Neural cell (in vitro differentiated cells): ENCODE results near the gene TM9SF1. TPM values are rescaled to one million over a fixed set of nuclear protein-coding genes. Genes with fewer than 3 reads are reported as not detected.

Experiments used
- H2AFZ ChIP-seq: fragments of 200-600, 300-800 bp; sonication (generic), shearing (Covaris generic); 2 replicates; pipeline ENCODE4 v1.6.0; 2014; ENCODE audit warnings: low read depth, mild to moderate bottlenecking, antibody characterized with exemption, low read length, moderate library complexity
- H3F3A ChIP-seq: fragments of 200-600 bp; shearing (Covaris generic); 2 replicates; pipeline ENCODE4 v1.6.1; 2016; ENCODE audit warnings: mild to moderate bottlenecking, moderate library complexity, mixed read lengths, antibody characterized with exemption, low read length; ENCODE audit not compliant: insufficient read depth, poor library complexity, severe bottlenecking
- H3K27ac ChIP-seq: fragments of 200-600, 300-800 bp; sonication (generic), shearing (Covaris generic); 2 replicates; pipeline ENCODE4 v1.5.1; 2014; ENCODE audit warnings: mild to moderate bottlenecking, low read length, moderate library complexity
- H3K27me3 ChIP-seq: fragments of 300-800, 200-600 bp; sonication (generic), shearing (Covaris generic); 2 replicates; pipeline ENCODE4 v1.6.0; 2014; ENCODE audit warnings: mild to moderate bottlenecking, low read depth, low read length, moderate library complexity; ENCODE audit not compliant: insufficient read depth
- H3K36me3 ChIP-seq: fragments of 300-800, 200-600 bp; sonication (generic), shearing (Covaris generic); 2 replicates; pipeline ENCODE4 v1.5.1; 2014; ENCODE audit warnings: mild to moderate bottlenecking, antibody characterized with exemption, low read length, moderate library complexity; ENCODE audit not compliant: insufficient read depth
- H3K4me2 ChIP-seq: fragments of 300-800, 200-600 bp; sonication (generic), shearing (Covaris generic); 2 replicates; pipeline ENCODE4 v1.6.0; 2014; ENCODE audit warnings: mild to moderate bottlenecking, low read length
- H3K4me3 ChIP-seq: fragments of 300-800, 200-600 bp; sonication (generic), shearing (Covaris generic); 2 replicates; pipeline ENCODE4 v1.5.1; 2014; ENCODE audit warnings: mild to moderate bottlenecking, low read length, moderate library complexity
- H3K79me2 ChIP-seq: fragments of 200-600 bp; shearing (Covaris generic); replicated peaks from 2 replicates; pipeline ENCODE4 v1.6.0; 2014; ENCODE audit warnings: mild to moderate bottlenecking, low read length, moderate library complexity; ENCODE audit not compliant: insufficient read depth
- H3K9ac ChIP-seq: fragments of 300-800, 200-600 bp; sonication (generic), shearing (Covaris generic); 2 replicates; pipeline ENCODE4 v1.6.1; 2016; ENCODE audit warnings: mild to moderate bottlenecking, low read length, mixed read lengths
- H3K9me2 ChIP-seq: fragments of 200-600 bp; shearing (Covaris generic); 2 replicates; pipeline ENCODE4 v1.6.1; 2016; ENCODE audit warnings: mild to moderate bottlenecking, low read length, mixed read lengths; ENCODE audit not compliant: insufficient read depth
- H3K9me3 ChIP-seq: fragments of 200-600, 300-800 bp; sonication (generic), shearing (Covaris generic); 2 replicates; pipeline ENCODE4 v1.6.1; 2016; ENCODE audit warnings: mild to moderate bottlenecking, mixed run types, low read length, moderate library complexity, mixed read lengths
- H4K20me1 ChIP-seq: fragments of 200-600 bp; shearing (Covaris generic); 2 replicates; pipeline ENCODE4 v1.6.1; 2016; ENCODE audit warnings: mild to moderate bottlenecking, mixed run types; ENCODE audit not compliant: insufficient read depth
- CTCF ChIP-seq: fragments of 450-650 bp; IDR thresholded peaks from 2 replicates; pipeline ENCODE4 v1.5.1; 2014; ENCODE audit warnings: antibody characterized with exemption, mild to moderate bottlenecking, moderate library complexity; ENCODE audit not compliant: poor library complexity, severe bottlenecking
- EP300 ChIP-seq: fragments of 450-650 bp; conservative IDR thresholded peaks from 2 replicates; pipeline ENCODE4 v1.6.1; 2014; ENCODE audit warnings: antibody characterized with exemption, mild to moderate bottlenecking, moderate library complexity; ENCODE audit not compliant: poor library complexity, severe bottlenecking
- EZH2 ChIP-seq: fragments of 200-600, 300-800 bp; shearing (Covaris generic), sonication (generic); IDR thresholded peaks from 2 replicates; pipeline ENCODE4 v1.6.1; 2014; ENCODE audit warnings: antibody characterized with exemption, low read length, borderline replicate concordance, mild to moderate bottlenecking; ENCODE audit not compliant: insufficient read depth, poor library complexity, severe bottlenecking
- MXI1 ChIP-seq: fragments of 450-650 bp; conservative IDR thresholded peaks from 2 replicates; pipeline ENCODE4 v1.6.1; 2014; ENCODE audit warnings: antibody characterized with exemption, mild to moderate bottlenecking; ENCODE audit not compliant: poor library complexity, severe bottlenecking
- POLR2AphosphoS5 ChIP-seq: IDR thresholded peaks from 2 replicates; pipeline ENCODE4 v1.6.1; 2012
- RAD21 ChIP-seq: fragments of 450-650 bp; conservative IDR thresholded peaks from 2 replicates; pipeline ENCODE4 v1.6.1; 2014; ENCODE audit warnings: antibody characterized with exemption, mild to moderate bottlenecking, moderate library complexity
- REST ChIP-seq: IDR thresholded peaks from 2 replicates; pipeline ENCODE4 v1.6.1; 2012; ENCODE audit warnings: borderline replicate concordance
- SMC3 ChIP-seq: fragments of 450-650 bp; conservative IDR thresholded peaks from 2 replicates; pipeline ENCODE4 v1.6.1; 2014; ENCODE audit warnings: antibody characterized with exemption, mild to moderate bottlenecking, moderate library complexity; ENCODE audit not compliant: poor library complexity
- TAF1 ChIP-seq: IDR thresholded peaks from 2 replicates; pipeline ENCODE4 v1.6.1; 2012; ENCODE audit warnings: low read depth
- polyA plus RNA-seq: library from polyadenylated mRNA; depleted of rRNA; stranded (reverse); fragments of >200 nt; gene quantifications from 2 replicates; pipeline ENCODE4 v1.2.3, GENCODE V29; 2014

Gene TM9SF1
- polyA plus RNA-seq, 1 donor from 2014 or later, result 25.1 TPM

GRCh38 chr14:24235804-24236688 is 40.8 kb upstream of the TM9SF1 start:
- Histone ChIP-seq H3K4me3 (no peak overlapping the region), H3K79me2 (peaks cover 29% of the 10 kb centered on the region), H2AFZ (no peak overlapping the region), H3K27me3 (no peaks in the 10 kb centered on the region), H4K20me1 (peaks cover 5% of the 10 kb centered on the region), H3K9me3 (no peaks in the 10 kb centered on the region), H3K9me2 (no peaks in the 10 kb centered on the region), H3F3A (no peaks in the 10 kb centered on the region), H3K9ac (no peak overlapping the region), H3K36me3 (peaks cover 16% of the 10 kb centered on the region), H3K4me2 (no peak overlapping the region), H3K27ac (no peak overlapping the region)
- TF ChIP-seq MXI1, result no peak
- no peak for TF ChIP-seq RAD21
- no peak for TF ChIP-seq SMC3
- TF ChIP-seq REST, result no peak
- TF ChIP-seq POLR2AphosphoS5, result no peak
- TF ChIP-seq TAF1, result no peak
- TF ChIP-seq CTCF, result no peak
- no peak for TF ChIP-seq EZH2
- no peak for TF ChIP-seq EP300

GRCh38 chr14:24234095-24235005 is 39.1 kb upstream of the TM9SF1 start:
- Histone ChIP-seq H4K20me1 (peaks cover 5% of the 10 kb centered on the region), H3K79me2 (peaks cover 28% of the 10 kb centered on the region), H2AFZ (no peak overlapping the region), H3K27me3 (no peaks in the 10 kb centered on the region), H3K4me2 (peak overlapping the region; percentile 86), H3K9ac (no peak overlapping the region), H3K9me2 (no peaks in the 10 kb centered on the region), H3K4me3 (peak overlapping the region; percentile 78), H3K27ac (no peak overlapping the region), H3K9me3 (no peaks in the 10 kb centered on the region), H3F3A (no peaks in the 10 kb centered on the region), H3K36me3 (peaks cover under 1% of the 10 kb centered on the region)
- no peak for TF ChIP-seq MXI1
- no peak for TF ChIP-seq EP300
- TF ChIP-seq REST, result no peak
- TF ChIP-seq RAD21, result no peak
- TF ChIP-seq TAF1, result no peak
- no peak for TF ChIP-seq CTCF
- TF ChIP-seq POLR2AphosphoS5, result no peak
- no peak for TF ChIP-seq EZH2
- TF ChIP-seq SMC3, result no peak
